CD14-positive monocyte (primary cell): ENCODE results near the gene AHNAK. TPM values are rescaled to one million over a fixed set of nuclear protein-coding genes. Genes with fewer than 3 reads are reported as not detected.

Experiments
- DNase-seq, 3 donors: peaks; one replicate each; pipeline ENCODE4 v3.0.0-alpha.2; 2011 to 2022
- H2AFZ ChIP-seq: 2 replicates; pipeline ENCODE4 v1.6.0; 2012; ENCODE audit warnings: mild to moderate bottlenecking, low read depth, low read length, inconsistent platforms; ENCODE audit not compliant: insufficient read depth, poor library complexity, severe bottlenecking
- H3K27ac ChIP-seq, 2 donors: 1 replicate in 1 of 2; 2 replicates in 1 of 2; pipeline ENCODE4 v1.5.1; 2012 to 2013; ENCODE audit warnings: low read length in 2 of 2, control low read depth in 1 of 2, inconsistent platforms in 1 of 2, low read depth in 1 of 2, mild to moderate bottlenecking in 1 of 2
- H3K27me3 ChIP-seq, 2 donors: one replicate each; pipeline versions ENCODE4 v1.6.0 to v1.6.1; 2011 to 2013; ENCODE audit warnings: low read length in 2 of 2; ENCODE audit not compliant: control insufficient read depth in 2 of 2, insufficient read depth in 2 of 2
- H3K36me3 ChIP-seq, 2 donors: replicated peaks in 1 of 2; 1 replicate in 1 of 2; 2 replicates in 1 of 2; pipeline versions ENCODE4 v1.5.1 to v1.6.1; 2012 to 2013; ENCODE audit warnings: low read length in 2 of 2, control low read depth in 1 of 2, inconsistent platforms in 1 of 2, mild to moderate bottlenecking in 1 of 2; ENCODE audit not compliant: insufficient read depth in 2 of 2, control insufficient read depth in 1 of 2
- H3K4me1 ChIP-seq, 2 donors: 1 replicate in 1 of 2; 2 replicates in 1 of 2; pipeline versions ENCODE4 v1.5.1 to v1.6.1; 2012 to 2013; ENCODE audit warnings: low read length in 2 of 2, control low read depth in 1 of 2, inconsistent platforms in 1 of 2, mild to moderate bottlenecking in 1 of 2, moderate library complexity in 1 of 2; ENCODE audit not compliant: insufficient read depth in 2 of 2, control insufficient read depth in 1 of 2
- H3K4me2 ChIP-seq: replicated peaks from 2 replicates; pipeline ENCODE3; 2012; ENCODE audit warnings: low read length, moderate library complexity, mild to moderate bottlenecking; ENCODE audit not compliant: poor library complexity, severe bottlenecking; ENCODE audit errors: extremely low read depth
- H3K4me3 ChIP-seq, 3 experiments: fragments of 200-600 bp in 1 of 3; sonication (generic) in 1 of 3; replicated peaks in 1 of 3; 1 replicate in 2 of 3; 2 replicates in 1 of 3; pipeline ENCODE4 v1.5.1; 2011 to 2013; ENCODE audit warnings: low read length in 3 of 3, mild to moderate bottlenecking in 3 of 3, control low read depth in 2 of 3, low read depth in 2 of 3, inconsistent platforms in 1 of 3, moderate library complexity in 1 of 3
- H3K79me2 ChIP-seq: 2 replicates; pipeline ENCODE4 v1.6.0; 2012; ENCODE audit warnings: mild to moderate bottlenecking, control low read depth, inconsistent platforms, low read length, moderate library complexity; ENCODE audit not compliant: insufficient read depth
- H3K9ac ChIP-seq: 2 replicates; pipeline ENCODE4 v1.6.0; 2017; ENCODE audit warnings: low read length, mild to moderate bottlenecking; ENCODE audit not compliant: insufficient read depth, poor library complexity, severe bottlenecking
- H3K9me3 ChIP-seq, 2 donors: replicated peaks in 1 of 2; 1 replicate in 1 of 2; 2 replicates in 1 of 2; pipeline versions ENCODE4 v1.5.1 to v1.6.1; 2012 to 2013; ENCODE audit warnings: low read length in 2 of 2, control low read depth in 1 of 2; ENCODE audit not compliant: control insufficient read depth in 1 of 2, insufficient read depth in 1 of 2
- H4K20me1 ChIP-seq: 2 replicates; pipeline ENCODE4 v1.6.0; 2012; ENCODE audit warnings: mild to moderate bottlenecking, low read length, control low read depth, moderate library complexity; ENCODE audit not compliant: insufficient read depth
- H3K27ac Mint-ChIP-seq, 7 donors: one replicate each; pipeline ENCODE4 v1.8.0; 2020; ENCODE audit warnings: mild to moderate bottlenecking in 7 of 7, mixed read lengths in 7 of 7, moderate library complexity in 6 of 7, inconsistent platforms in 2 of 7
- H3K27me3 Mint-ChIP-seq, 3 donors: one replicate each; pipeline ENCODE4 v1.8.0; 2021 to 2022; ENCODE audit warnings: low read depth in 3 of 3, mild to moderate bottlenecking in 3 of 3, mixed read lengths in 3 of 3, moderate library complexity in 3 of 3, inconsistent platforms in 1 of 3
- H3K36me3 Mint-ChIP-seq, 2 donors: one replicate each; pipeline ENCODE4 v1.8.0; 2020; ENCODE audit warnings: mixed read lengths in 2 of 2, inconsistent platforms in 1 of 2, mild to moderate bottlenecking in 1 of 2
- H3K4me1 Mint-ChIP-seq: one replicate; pipeline ENCODE4 v1.8.0; 2020; ENCODE audit warnings: mild to moderate bottlenecking, mixed read lengths
- H3K4me3 Mint-ChIP-seq, 2 donors: one replicate each; pipeline ENCODE4 v1.8.0; 2020; ENCODE audit warnings: mild to moderate bottlenecking in 2 of 2, mixed read lengths in 2 of 2, moderate library complexity in 1 of 2
- H3K9me3 Mint-ChIP-seq, 7 donors: one replicate each; pipeline ENCODE4 v1.8.0; 2020 to 2022; ENCODE audit warnings: mixed read lengths in 7 of 7, mild to moderate bottlenecking in 6 of 7, moderate library complexity in 6 of 7, inconsistent platforms in 2 of 7
- WGBS: methylation state at CpG from one replicate; pipeline ENCODE4 v1.1.5; 2013; ENCODE audit warnings: missing lambda C conversion rate; ENCODE audit not compliant: insufficient coverage; 5-methylcytosine and 5-hydroxymethylcytosine counted together
- intact Hi-C, 2 donors: fragments of 100-400 bp; cut with micrococcal nuclease; formaldehyde crosslinking; loops; one replicate each; pipeline versions ENCODE4 v1.15.0 to v1.15.1; 2023
- polyA plus RNA-seq, 3 donors: library from polyadenylated mRNA; depleted of rRNA in 1 of 3; unstranded in 2 of 3; stranded (reverse) in 1 of 3; fragments of 300-500 nt in 2 of 3; fragments of >200 nt in 1 of 3; fragmentation: Illumina TruSeq in 2 of 3; gene quantifications; 1 replicate in 2 of 3; 2 replicates in 1 of 3; pipeline ENCODE4 v1.2.3, GENCODE V29; 2012 to 2021
- TF ChIP-seq, protein P1 (sequence below): fragments of 200-600 bp; IDR thresholded peaks from one replicate; pipeline ENCODE4 v1.8.0; 2022; ENCODE audit warnings: antibody characterized with exemption, mild to moderate bottlenecking

AHNAK gene
- polyA plus RNA-seq, 3 donors: 80.0 to 201 (median 103) TPM

DNA sequence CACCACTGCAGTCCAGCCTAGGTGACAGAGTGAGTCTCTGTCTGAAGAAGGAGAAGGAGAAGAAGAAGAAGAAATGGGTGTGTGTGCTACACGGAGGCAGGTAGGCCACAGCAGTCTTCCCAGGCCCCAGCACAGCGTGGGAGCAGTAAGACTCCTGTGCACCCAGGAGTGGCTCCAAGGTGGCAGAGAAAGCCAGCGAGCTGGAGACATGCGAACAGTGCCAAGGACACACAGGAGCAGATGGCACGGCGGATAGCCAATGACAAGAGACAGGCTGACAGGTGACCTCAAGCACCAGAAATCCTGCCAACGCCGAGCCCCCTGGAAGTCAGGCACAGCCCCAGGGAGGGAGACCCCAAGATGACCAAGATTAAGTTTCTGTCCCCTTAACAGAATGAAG is 136.8 kb downstream of the AHNAK start:
- TF ChIP-seq, protein P1, sequence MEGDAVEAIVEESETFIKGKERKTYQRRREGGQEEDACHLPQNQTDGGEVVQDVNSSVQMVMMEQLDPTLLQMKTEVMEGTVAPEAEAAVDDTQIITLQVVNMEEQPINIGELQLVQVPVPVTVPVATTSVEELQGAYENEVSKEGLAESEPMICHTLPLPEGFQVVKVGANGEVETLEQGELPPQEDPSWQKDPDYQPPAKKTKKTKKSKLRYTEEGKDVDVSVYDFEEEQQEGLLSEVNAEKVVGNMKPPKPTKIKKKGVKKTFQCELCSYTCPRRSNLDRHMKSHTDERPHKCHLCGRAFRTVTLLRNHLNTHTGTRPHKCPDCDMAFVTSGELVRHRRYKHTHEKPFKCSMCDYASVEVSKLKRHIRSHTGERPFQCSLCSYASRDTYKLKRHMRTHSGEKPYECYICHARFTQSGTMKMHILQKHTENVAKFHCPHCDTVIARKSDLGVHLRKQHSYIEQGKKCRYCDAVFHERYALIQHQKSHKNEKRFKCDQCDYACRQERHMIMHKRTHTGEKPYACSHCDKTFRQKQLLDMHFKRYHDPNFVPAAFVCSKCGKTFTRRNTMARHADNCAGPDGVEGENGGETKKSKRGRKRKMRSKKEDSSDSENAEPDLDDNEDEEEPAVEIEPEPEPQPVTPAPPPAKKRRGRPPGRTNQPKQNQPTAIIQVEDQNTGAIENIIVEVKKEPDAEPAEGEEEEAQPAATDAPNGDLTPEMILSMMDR: no peak
- H3K4me3 Mint-ChIP-seq: no peak overlapping the region
- H3K4me1 ChIP-seq: peaks cover under 1 to 5% of the 10 kb centered on the region in 2 donors
- H3K36me3 Mint-ChIP-seq: peaks cover 10 to 37% of the 10 kb centered on the region in 2 donors
- H3K27ac ChIP-seq: no peak overlapping the region
- no peaks in the 10 kb centered on the region for H3K79me2 ChIP-seq
- H3K9me3 ChIP-seq: no peaks in the 10 kb centered on the region
- WGBS: 94% methylated on average over 6 of the region's 8 CpGs
- intact Hi-C loops: no loop called here
- H3K4me3 ChIP-seq: no peak overlapping the region
- H3K27me3 ChIP-seq: no peaks in the 10 kb centered on the region
- H3K9ac ChIP-seq: no peak overlapping the region
- H3K27ac Mint-ChIP-seq: peak overlapping the region in 1 of 7 donors; percentile 2
- peaks cover 0 to 2% (median 0%) of the 10 kb centered on the region in 7 donors for H3K9me3 Mint-ChIP-seq
- H4K20me1 ChIP-seq: no peaks in the 10 kb centered on the region
- no peak overlapping the region for H2AFZ ChIP-seq
- no peak overlapping the region for H3K4me2 ChIP-seq
- no peak for DNase-seq
- peaks cover 1 to 2% (median 2%) of the 10 kb centered on the region in 3 donors for H3K27me3 Mint-ChIP-seq
- H3K4me1 Mint-ChIP-seq: peaks cover 4% of the 10 kb centered on the region
- H3K36me3 ChIP-seq: peaks cover 0 to 7% of the 10 kb centered on the region in 2 donors

DNA sequence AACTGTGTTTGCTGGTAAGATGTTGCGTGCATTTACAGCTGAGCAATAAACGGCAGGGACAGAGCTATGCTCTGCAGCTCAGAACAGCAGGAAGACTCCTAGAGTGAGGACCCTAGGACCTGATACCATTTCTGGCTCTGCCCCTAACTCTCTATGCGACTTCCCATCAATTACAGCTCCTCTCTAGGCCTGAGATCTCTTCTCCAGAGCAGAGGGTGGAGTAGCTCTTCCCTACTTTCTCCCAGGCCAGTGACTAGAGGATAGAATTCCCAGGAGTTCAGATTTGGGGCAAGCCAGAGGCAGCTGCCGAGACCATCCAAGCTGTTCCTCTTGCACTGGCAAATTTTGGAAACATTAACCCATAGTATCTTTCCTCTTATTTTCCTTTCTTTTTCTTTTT is 140.6 kb downstream of the AHNAK start:
- Histone ChIP-seq H3K4me2 (no peak overlapping the region), H3K27ac (no peak overlapping the region), H3K27me3 (no peaks in the 10 kb centered on the region), H3K79me2 (no peaks in the 10 kb centered on the region), H2AFZ (no peak overlapping the region), H3K4me1 (peaks cover 16 to 18% of the 10 kb centered on the region in 2 donors), H3K9ac (no peak overlapping the region), H3K9me3 (no peaks in the 10 kb centered on the region), H3K36me3 (no peaks in the 10 kb centered on the region), H3K4me3 (no peak overlapping the region), H4K20me1 (no peaks in the 10 kb centered on the region)
- H3K27ac Mint-ChIP-seq: no peak overlapping the region
- peaks cover 0 to 1% (median 0%) of the 10 kb centered on the region in 3 donors for H3K27me3 Mint-ChIP-seq
- DNase-seq: no peak
- WGBS: no CpG with 5 or more reads among the region's 4 CpGs
- H3K36me3 Mint-ChIP-seq: peaks cover 4 to 18% of the 10 kb centered on the region in 2 donors
- intact Hi-C loops: no loop called here
- H3K4me3 Mint-ChIP-seq: no peak overlapping the region
- peaks cover 0 to 2% (median 0%) of the 10 kb centered on the region in 7 donors for H3K9me3 Mint-ChIP-seq
- TF ChIP-seq, protein P1: no peak
- peaks cover 18% of the 10 kb centered on the region for H3K4me1 Mint-ChIP-seq
